HepG2 (cell line): ENCODE measurements around the gene MST1. TPM values are rescaled to one million over a fixed set of nuclear protein-coding genes. Genes with fewer than 3 reads are reported as not detected.
A peak's percentile ranks its signal among the peaks of the same experiment; 100 is the strongest.

Experiments
- CHCHD3 ChIP-seq: sonication (generic); formaldehyde crosslinking; IDR thresholded peaks from 2 replicates; pipeline ENCODE4 v1.8.0; 2022; ENCODE audit warnings: mild to moderate bottlenecking, missing genetic modification reagents, moderate library complexity
- ETV5 ChIP-seq: IDR thresholded peaks from 2 replicates; pipeline ENCODE4 v1.6.1; 2018; ENCODE audit warnings: missing biosample characterization, missing genetic modification reagents, inconsistent platforms, borderline replicate concordance
- HOXA7 ChIP-seq: sonication (generic); formaldehyde crosslinking; IDR thresholded peaks from 2 replicates; pipeline ENCODE4 v1.8.1; 2022; ENCODE audit warnings: mild to moderate bottlenecking, missing genetic modification reagents, moderate library complexity
- LCORL ChIP-seq, 2 experiments: fragments of 450-650 bp in 1 of 2; sonication (generic) in 1 of 2; formaldehyde crosslinking in 1 of 2; IDR thresholded peaks; 2 replicates each; pipeline versions ENCODE4 v1.5.0 to v1.6.1; 2017 to 2020; ENCODE audit warnings: antibody characterized with exemption in 1 of 2, missing genetic modification reagents in 1 of 2
- MZF1 ChIP-seq: sonication (generic); formaldehyde crosslinking; IDR thresholded peaks from 2 replicates; pipeline ENCODE4 v1.8.1; 2023; ENCODE audit warnings: mild to moderate bottlenecking, missing genetic modification reagents, borderline replicate concordance
- PRMT3 ChIP-seq: sonication (generic); formaldehyde crosslinking; IDR thresholded peaks from 2 replicates; pipeline ENCODE4 v1.8.1; 2022; ENCODE audit warnings: low read depth, mild to moderate bottlenecking, moderate library complexity, missing genetic modification reagents, borderline replicate concordance
- SAP130 ChIP-seq: IDR thresholded peaks from 2 replicates; pipeline ENCODE4 v1.6.1; 2016; ENCODE audit warnings: low read depth
- SP1 ChIP-seq, 2 experiments: fragments of 450-650 bp in 1 of 2; sonication (generic) in 1 of 2; formaldehyde crosslinking in 1 of 2; IDR thresholded peaks; 2 replicates each; pipeline versions ENCODE4 v1.4.0 to v1.6.1; 2016 to 2020; ENCODE audit warnings: missing genetic modification reagents in 1 of 2
- ZNF136 ChIP-seq: sonication (generic); formaldehyde crosslinking; IDR thresholded peaks from 2 replicates; pipeline ENCODE4 v1.8.1; 2022; ENCODE audit warnings: low read depth, mild to moderate bottlenecking, moderate library complexity, missing genetic modification reagents
- ZNF577 ChIP-seq: sonication (generic); formaldehyde crosslinking; IDR thresholded peaks from 2 replicates; pipeline ENCODE4 v1.4.0; 2020; ENCODE audit warnings: mild to moderate bottlenecking, low read depth, missing genetic modification reagents, borderline replicate concordance
- ZNF703 ChIP-seq: sonication (generic); formaldehyde crosslinking; IDR thresholded peaks from 2 replicates; pipeline ENCODE4 v1.5.1; 2020; ENCODE audit warnings: missing genetic modification reagents, mild to moderate bottlenecking, moderate library complexity, borderline replicate concordance
- ZNF749 ChIP-seq: sonication (generic); formaldehyde crosslinking; IDR thresholded peaks from 2 replicates; pipeline ENCODE4 v1.8.0; 2022; ENCODE audit warnings: mild to moderate bottlenecking, missing genetic modification reagents, moderate library complexity, borderline replicate concordance
- ZNF766 ChIP-seq: sonication (generic); formaldehyde crosslinking; IDR thresholded peaks from 2 replicates; pipeline ENCODE4 v1.5.0; 2020; ENCODE audit warnings: missing genetic modification reagents, borderline replicate concordance
- ZNF781 ChIP-seq: sonication (generic); formaldehyde crosslinking; IDR thresholded peaks from 2 replicates; pipeline ENCODE4 v1.5.1; 2020; ENCODE audit warnings: borderline replicate concordance, mild to moderate bottlenecking, missing genetic modification reagents; ENCODE audit errors: not compliant biosample characterization
- ZNF883 ChIP-seq: sonication (generic); formaldehyde crosslinking; IDR thresholded peaks from 2 replicates; pipeline ENCODE4 v1.5.1; 2020; ENCODE audit warnings: mild to moderate bottlenecking, missing genetic modification reagents; ENCODE audit errors: not compliant biosample characterization
- polyA plus RNA-seq, 8 experiments: library from polyadenylated mRNA; depleted of rRNA in 3 of 8; stranded (reverse) in 7 of 8; unstranded in 1 of 8; fragments of >200 nt; fragmentation: Illumina TruSeq in 4 of 8; extraction: Trizol in 4 of 8; gene quantifications; 2 replicates each; pipeline versions ENCODE4 v1.2.1 to v1.2.3, GENCODE V29; 2011 to 2016; ENCODE audit warnings: low read depth in 4 of 8, missing spikeins in 1 of 8, mixed read lengths in 1 of 8; ENCODE audit not compliant: insufficient read depth in 1 of 8
- total RNA-seq, 5 experiments: library from RNA; depleted of rRNA; stranded (reverse); fragments of >200 nt; fragmentation: Illumina TruSeq; extraction: Trizol; gene quantifications; 2 replicates each; pipeline ENCODE4 v1.2.3, GENCODE V29; 2016; ENCODE audit warnings: low read depth in 1 of 5
- TF ChIP-seq, protein P1 (sequence below): sonication (generic); formaldehyde crosslinking; IDR thresholded peaks from 2 replicates; pipeline ENCODE4 v1.4.0; 2020; ENCODE audit warnings: missing genetic modification reagents
- TF ChIP-seq, protein P2 (sequence below): IDR thresholded peaks from 2 replicates; pipeline ENCODE4 v1.6.1; 2012; ENCODE audit warnings: low read depth, low read length, improper control_type of control experiment
- TF ChIP-seq, protein P3 (sequence below): sonication (generic); formaldehyde crosslinking; IDR thresholded peaks from 2 replicates; pipeline ENCODE4 v1.8.1; 2022; ENCODE audit warnings: mild to moderate bottlenecking, missing genetic modification reagents
- TF ChIP-seq, protein P4 (sequence below): sonication (generic); formaldehyde crosslinking; IDR thresholded peaks from 2 replicates; pipeline ENCODE4 v1.4.0; 2020; ENCODE audit warnings: mild to moderate bottlenecking, missing genetic modification reagents
- TF ChIP-seq, protein P5 (sequence below): IDR thresholded peaks from 2 replicates; pipeline ENCODE4 v1.6.1; 2016; ENCODE audit warnings: missing biosample characterization, missing genetic modification reagents, low read depth

Gene MST1
- total and polyA plus RNA-seq, 2 of the 13 experiments (the other 11 are each of a cell fraction or from before 2014, with no cell fraction given), result 189 to 452 TPM

DNA sequence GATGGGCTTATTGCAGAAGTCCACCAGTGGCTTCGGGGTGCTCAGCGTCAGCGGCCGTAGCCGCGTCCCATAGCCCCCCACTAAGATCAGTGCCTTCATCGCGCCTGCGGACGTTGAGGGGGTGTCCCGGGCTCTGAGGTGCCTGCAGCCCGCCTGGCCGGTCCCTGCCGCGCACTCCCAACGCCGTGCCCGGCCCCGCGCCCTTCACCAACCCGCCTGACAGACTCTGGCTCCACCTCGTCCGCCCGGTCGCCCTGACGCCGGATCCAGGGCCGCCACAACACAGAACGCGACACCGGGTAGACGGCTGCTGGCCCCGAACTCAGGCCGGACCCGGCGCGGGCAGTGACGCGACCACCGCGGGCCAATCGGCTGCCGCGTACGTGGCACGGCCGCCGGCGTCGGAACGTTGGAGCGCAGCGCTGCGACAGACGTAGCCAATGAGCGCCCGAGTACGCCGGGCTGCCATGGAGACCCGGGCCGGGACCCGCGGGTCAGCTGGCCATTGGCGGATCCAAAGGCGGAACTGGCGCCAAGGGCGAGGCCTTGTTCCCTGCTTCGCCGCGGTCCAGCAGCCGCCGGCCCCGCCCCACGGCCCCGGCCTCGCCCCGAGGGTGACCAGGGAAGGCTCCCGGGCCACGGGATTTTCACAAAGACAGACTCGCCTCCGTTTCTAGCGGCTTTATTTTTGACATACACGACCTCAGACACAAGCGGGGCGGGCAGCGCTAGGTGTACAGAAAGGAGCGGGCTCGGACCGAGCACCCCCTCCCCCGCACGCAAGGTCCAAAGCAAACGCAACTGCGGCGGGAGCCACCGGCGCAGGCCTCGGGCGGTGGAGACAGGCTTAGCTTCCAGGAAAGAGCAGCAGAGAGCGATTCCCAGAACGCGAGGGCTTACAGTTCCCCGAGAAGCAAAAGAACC, 34.6 kb upstream of the MST1 start, which contains the start of gene GMPPB (continued):
- TF ChIP-seq, protein P1, sequence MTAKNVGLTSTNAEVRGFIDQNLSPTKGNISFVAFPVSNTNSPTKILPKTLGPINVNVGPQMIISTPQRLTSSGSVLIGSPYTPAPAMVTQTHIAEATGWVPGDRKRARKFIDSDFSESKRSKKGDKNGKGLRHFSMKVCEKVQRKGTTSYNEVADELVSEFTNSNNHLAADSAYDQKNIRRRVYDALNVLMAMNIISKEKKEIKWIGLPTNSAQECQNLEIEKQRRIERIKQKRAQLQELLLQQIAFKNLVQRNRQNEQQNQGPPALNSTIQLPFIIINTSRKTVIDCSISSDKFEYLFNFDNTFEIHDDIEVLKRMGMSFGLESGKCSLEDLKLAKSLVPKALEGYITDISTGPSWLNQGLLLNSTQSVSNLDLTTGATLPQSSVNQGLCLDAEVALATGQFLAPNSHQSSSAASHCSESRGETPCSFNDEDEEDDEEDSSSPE (CRISPR knock-in tag), result peak; percentile 96
- TF ChIP-seq ETV5 (CRISPR knock-in tag) (peak; percentile 25), SP1 (IDR thresholded peaks at IDR 0.05) (no peak), SP1 (CRISPR knock-in tag; IDR thresholded peaks at IDR 0.05) (peak; percentile 53), SAP130 (CRISPR knock-in tag) (peak; percentile 96), HOXA7 (CRISPR knock-in tag) (no peak), ZNF766 (CRISPR knock-in tag) (no peak), ZNF781 (CRISPR knock-in tag) (no peak), MZF1 (CRISPR knock-in tag) (no peak), LCORL (IDR thresholded peaks at IDR 0.05) (no peak), LCORL (CRISPR knock-in tag; IDR thresholded peaks at IDR 0.05) (peak; percentile 40; the same call in 1 of the 2 replicates), ZNF136 (CRISPR knock-in tag) (peak; percentile 76; the same call in 1 of the 2 replicates), PRMT3 (CRISPR knock-in tag) (no peak), CHCHD3 (CRISPR knock-in tag) (0 out of 2 replicates have a peak, but pooled peaks have one; percentile 81), ZNF749 (CRISPR knock-in tag) (peak; percentile 87; the same call in 1 of the 2 replicates), ZNF883 (CRISPR knock-in tag) (peak; percentile 64), ZNF703 (CRISPR knock-in tag) (peak; percentile 59; the same call in 1 of the 2 replicates), ZNF577 (CRISPR knock-in tag) (no peak)
- TF ChIP-seq, protein P2, sequence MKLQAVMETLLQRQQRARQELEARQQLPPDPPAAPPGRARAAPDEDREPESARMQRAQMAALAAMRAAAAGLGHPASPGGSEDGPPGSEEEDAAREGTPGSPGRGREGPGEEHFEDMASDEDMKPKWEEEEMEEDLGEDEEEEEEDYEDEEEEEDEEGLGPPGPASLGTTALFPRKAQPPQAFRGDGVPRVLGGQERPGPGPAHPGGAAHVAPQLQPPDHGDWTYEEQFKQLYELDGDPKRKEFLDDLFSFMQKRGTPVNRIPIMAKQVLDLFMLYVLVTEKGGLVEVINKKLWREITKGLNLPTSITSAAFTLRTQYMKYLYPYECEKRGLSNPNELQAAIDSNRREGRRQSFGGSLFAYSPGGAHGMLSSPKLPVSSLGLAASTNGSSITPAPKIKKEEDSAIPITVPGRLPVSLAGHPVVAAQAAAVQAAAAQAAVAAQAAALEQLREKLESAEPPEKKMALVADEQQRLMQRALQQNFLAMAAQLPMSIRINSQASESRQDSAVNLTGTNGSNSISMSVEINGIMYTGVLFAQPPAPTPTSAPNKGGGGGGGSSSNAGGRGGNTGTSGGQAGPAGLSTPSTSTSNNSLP, result no peak
- TF ChIP-seq, protein P3, sequence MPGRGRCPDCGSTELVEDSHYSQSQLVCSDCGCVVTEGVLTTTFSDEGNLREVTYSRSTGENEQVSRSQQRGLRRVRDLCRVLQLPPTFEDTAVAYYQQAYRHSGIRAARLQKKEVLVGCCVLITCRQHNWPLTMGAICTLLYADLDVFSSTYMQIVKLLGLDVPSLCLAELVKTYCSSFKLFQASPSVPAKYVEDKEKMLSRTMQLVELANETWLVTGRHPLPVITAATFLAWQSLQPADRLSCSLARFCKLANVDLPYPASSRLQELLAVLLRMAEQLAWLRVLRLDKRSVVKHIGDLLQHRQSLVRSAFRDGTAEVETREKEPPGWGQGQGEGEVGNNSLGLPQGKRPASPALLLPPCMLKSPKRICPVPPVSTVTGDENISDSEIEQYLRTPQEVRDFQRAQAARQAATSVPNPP (CRISPR knock-in tag), result no peak
- TF ChIP-seq, protein P4, sequence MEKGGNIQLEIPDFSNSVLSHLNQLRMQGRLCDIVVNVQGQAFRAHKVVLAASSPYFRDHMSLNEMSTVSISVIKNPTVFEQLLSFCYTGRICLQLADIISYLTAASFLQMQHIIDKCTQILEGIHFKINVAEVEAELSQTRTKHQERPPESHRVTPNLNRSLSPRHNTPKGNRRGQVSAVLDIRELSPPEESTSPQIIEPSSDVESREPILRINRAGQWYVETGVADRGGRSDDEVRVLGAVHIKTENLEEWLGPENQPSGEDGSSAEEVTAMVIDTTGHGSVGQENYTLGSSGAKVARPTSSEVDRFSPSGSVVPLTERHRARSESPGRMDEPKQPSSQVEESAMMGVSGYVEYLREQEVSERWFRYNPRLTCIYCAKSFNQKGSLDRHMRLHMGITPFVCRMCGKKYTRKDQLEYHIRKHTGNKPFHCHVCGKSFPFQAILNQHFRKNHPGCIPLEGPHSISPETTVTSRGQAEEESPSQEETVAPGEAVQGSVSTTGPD (CRISPR knock-in tag), result no peak
- TF ChIP-seq, protein P5, sequence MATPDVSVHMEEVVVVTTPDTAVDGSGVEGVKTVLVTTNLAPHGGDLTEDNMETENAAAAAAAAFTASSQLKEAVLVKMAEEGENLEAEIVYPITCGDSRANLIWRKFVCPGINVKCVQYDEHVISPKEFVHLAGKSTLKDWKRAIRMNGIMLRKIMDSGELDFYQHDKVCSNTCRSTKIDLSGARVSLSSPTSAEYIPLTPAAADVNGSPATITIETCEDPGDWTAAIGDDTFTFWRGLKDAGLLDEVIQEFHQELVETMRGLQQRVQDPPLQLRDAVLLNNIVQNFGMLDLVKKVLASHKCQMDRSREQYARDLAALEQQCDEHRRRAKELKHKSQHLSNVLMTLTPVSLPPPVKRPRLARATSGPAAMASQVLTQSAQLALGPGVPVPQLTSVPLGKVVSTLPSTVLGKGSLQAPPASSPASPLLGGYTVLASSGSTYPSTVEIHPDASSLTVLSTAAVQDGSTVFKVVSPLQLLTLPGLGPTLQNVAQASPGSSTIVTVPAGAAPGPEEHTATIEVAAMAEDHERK (CRISPR knock-in tag), result peak; percentile 98
